ENCODE data around the gene PTPN14.

DNA sequence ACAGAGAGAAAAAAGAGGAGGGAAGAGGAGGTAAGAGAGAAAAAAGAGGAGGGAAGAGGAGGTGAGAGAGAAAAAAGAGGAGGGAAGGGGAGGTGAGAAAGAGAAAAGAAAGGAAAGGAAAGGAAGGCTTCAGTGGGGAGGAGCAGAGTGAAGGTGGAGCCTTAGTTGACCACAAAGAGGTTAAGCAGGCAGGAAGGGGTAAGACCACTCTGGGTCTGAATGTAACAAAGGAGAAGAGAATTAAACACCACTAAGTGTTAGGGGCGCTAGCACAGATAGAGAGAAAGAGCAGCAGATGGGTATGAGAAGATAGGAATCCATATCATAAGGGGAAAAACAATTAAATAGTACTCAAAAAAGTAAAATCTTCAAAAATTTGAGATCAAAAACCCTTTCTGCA lies 6.6 kb downstream of the PTPN14 start:
- no peak for TF ChIP-seq POLR2AphosphoS5 (IDR thresholded peaks at IDR 0.05; ENCODE audit: low read depth, low read length)
- TF ChIP-seq, protein P1, sequence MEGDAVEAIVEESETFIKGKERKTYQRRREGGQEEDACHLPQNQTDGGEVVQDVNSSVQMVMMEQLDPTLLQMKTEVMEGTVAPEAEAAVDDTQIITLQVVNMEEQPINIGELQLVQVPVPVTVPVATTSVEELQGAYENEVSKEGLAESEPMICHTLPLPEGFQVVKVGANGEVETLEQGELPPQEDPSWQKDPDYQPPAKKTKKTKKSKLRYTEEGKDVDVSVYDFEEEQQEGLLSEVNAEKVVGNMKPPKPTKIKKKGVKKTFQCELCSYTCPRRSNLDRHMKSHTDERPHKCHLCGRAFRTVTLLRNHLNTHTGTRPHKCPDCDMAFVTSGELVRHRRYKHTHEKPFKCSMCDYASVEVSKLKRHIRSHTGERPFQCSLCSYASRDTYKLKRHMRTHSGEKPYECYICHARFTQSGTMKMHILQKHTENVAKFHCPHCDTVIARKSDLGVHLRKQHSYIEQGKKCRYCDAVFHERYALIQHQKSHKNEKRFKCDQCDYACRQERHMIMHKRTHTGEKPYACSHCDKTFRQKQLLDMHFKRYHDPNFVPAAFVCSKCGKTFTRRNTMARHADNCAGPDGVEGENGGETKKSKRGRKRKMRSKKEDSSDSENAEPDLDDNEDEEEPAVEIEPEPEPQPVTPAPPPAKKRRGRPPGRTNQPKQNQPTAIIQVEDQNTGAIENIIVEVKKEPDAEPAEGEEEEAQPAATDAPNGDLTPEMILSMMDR (IDR thresholded peaks at IDR 0.05 in 2 of 3, conservative IDR thresholded peaks at IDR 0.05 in 1 of 3; ENCODE audit: borderline replicate concordance in 1 of 3, insufficient read depth in 1 of 3, low read depth in 2 of 3, low read length in 2 of 3), result no peak
- TF ChIP-seq, protein P2, sequence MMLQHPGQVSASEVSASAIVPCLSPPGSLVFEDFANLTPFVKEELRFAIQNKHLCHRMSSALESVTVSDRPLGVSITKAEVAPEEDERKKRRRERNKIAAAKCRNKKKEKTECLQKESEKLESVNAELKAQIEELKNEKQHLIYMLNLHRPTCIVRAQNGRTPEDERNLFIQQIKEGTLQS (IDR thresholded peaks at IDR 0.05), result no peak
